SK-N-MC (cell line): Measurements from ENCODE around the gene EPHA5.

Experiments
- EZH2 ChIP-seq: fragments of 200-600 bp; sonication (generic); IDR thresholded peaks from one replicate; pipeline ENCODE4 v1.6.1; 2017; ENCODE audit warnings: antibody characterized with exemption
- POLR2AphosphoS5 ChIP-seq: IDR thresholded peaks from 2 replicates; pipeline ENCODE4 v1.6.1; 2012; ENCODE audit warnings: mild to moderate bottlenecking, low read depth, low read length, borderline replicate concordance

DNA sequence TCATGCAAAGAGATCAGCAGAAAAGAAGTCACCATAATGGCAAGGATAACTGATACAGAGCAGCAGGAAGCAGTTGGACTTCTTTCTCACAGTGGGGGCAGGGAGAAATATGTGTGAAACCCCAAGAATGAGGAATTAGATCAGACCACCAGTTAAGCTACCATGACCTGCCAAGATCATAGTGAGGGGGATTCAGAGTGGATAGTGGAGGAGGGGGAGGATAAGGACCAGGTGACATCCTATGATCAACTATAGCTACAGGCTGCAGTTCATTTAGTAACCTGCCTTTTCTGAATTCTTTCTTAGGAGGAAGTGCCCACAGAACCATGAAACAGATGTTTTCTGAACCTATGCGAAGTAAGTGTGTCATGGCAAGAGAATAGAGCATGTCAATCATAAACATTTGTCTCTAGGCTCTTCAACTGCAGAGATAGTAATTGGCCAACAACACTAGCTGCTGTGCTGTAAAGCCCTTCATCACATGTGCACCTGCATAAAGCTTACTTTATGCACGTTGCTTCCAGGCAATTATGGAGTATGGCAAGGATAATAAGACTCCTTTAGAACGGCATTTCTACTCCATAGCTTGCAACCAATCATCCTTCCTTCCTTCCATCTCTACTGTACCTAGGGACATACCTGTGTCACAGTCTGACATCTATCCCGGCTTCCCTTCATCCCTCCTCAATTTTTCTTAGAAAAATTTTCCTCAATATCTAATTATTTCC, 329.7 kb downstream of the EPHA5 start:
- no peak for TF ChIP-seq EZH2
- no peak for TF ChIP-seq POLR2AphosphoS5
